Fibroblast of lung (primary cell): ENCODE data around the gene SPATA9.

Source experiments
- CTCF ChIP-seq, 2 donors: IDR thresholded peaks in 1 of 2; conservative IDR thresholded peaks in 1 of 2; 1 replicate in 1 of 2; 2 replicates in 1 of 2; pipeline ENCODE4 v1.5.1; 2011 to 2012; ENCODE audit warnings: low read length in 2 of 2, control low read depth in 1 of 2, inconsistent platforms in 1 of 2, low read depth in 1 of 2, mild to moderate bottlenecking in 1 of 2
- EZH2 ChIP-seq: IDR thresholded peaks from 2 replicates; pipeline ENCODE4 v1.5.1; 2012; ENCODE audit warnings: low read length, control low read depth, mild to moderate bottlenecking; ENCODE audit errors: missing control alignments

DNA sequence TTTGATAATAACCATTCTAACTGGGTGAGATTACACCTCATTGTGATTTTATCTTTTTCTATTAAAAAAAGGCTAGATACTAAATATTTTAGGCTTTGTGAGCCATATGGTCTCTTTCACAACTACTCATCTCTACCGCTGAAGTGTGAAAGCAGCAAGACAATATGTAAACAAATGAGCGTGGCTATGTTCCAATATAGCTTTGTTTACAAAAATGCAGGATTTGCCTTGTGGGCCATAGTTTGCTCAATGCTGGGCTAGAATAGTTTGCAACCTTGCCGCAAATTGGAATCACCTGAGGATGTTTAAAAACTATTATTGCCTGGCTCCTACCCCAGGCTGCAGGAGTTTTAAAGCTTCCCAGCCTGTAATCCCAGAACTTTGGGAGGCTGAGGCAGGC, 73.1 kb downstream of the SPATA9 start:
- TF ChIP-seq CTCF (conservative IDR thresholded peaks at IDR 0.05 in 1 of 2, IDR thresholded peaks at IDR 0.05 in 1 of 2; ENCODE audit: low read depth in 1 of 2, low read length in 2 of 2) (no peak), EZH2 (no peak)
